GM12878 (cell line): ENCODE results near the gene GPC5. TPM values are rescaled to one million over a fixed set of nuclear protein-coding genes. Genes with fewer than 3 reads are reported as not detected.

ENCODE experiments used
- ATAC-seq: fragments of 200-7000 bp; cut with Tn5 transposase; 3 replicates; pipeline ENCODE4 v1.9.1; 2020; ENCODE audit warnings: mild to moderate bottlenecking, moderate library complexity
- BruUV-seq: library from RNA; stranded (reverse); fragments of 400-500 nt; replicated peaks from 2 replicates; lab custom pipeline; 2021; lab: Mats Ljungman, UMichigan
- CTCF ChIA-PET: fragments of 300-600 bp; sonication (Branson Sonifier 250); formaldehyde crosslinking; extraction: SDS; loops from one replicate; lab custom pipeline; 2021; ENCODE audit warnings: inconsistent platforms; lab: Yijun Ruan, JAX
- POLR2A ChIA-PET: fragments of 350-600 bp; formaldehyde crosslinking; extraction: SDS; loops from one replicate; lab custom pipeline; 2021; ENCODE audit warnings: inconsistent platforms; lab: Charles Lee
- RAD21 ChIA-PET: fragments of 300-600 bp; sonication (Branson Sonifier 250); formaldehyde crosslinking; loops from one replicate; lab custom pipeline; 2023; ENCODE audit warnings: antibody characterized with exemption; ENCODE audit not compliant: unreplicated experiment; lab: Charles Lee
- SMC1A ChIA-PET: fragments of 300-600 bp; sonication (Branson Sonifier 250); formaldehyde crosslinking; loops from one replicate; lab custom pipeline; 2023; ENCODE audit not compliant: unreplicated experiment, uncharacterized antibody; lab: Charles Lee
- DNase-seq: peaks from one replicate; pipeline ENCODE4 v3.0.0-alpha.2; 2011; ENCODE audit warnings: low read depth, low spot score
- FAIRE-seq: peaks from 3 replicates; lab custom pipeline; 2011; peaks lifted over from hg19 to GRCh38; lab: Jason Lieb, UNC
- H2AFZ ChIP-seq: 2 replicates; pipeline ENCODE4 v1.6.0; 2011; ENCODE audit warnings: low read depth, low read length, control low read depth; ENCODE audit not compliant: control insufficient read depth
- H3K27ac ChIP-seq: 2 replicates; pipeline ENCODE4 v1.5.1; 2011; ENCODE audit warnings: control low read depth; ENCODE audit not compliant: control insufficient read depth, insufficient read depth
- H3K27me3 ChIP-seq, 2 experiments: replicated peaks in 1 of 2; 2 replicates each; pipeline versions ENCODE4 v1.6.0 to v1.6.1; 2011; ENCODE audit warnings: low read length in 1 of 2; ENCODE audit not compliant: control insufficient read depth in 2 of 2, insufficient read depth in 2 of 2
- H3K36me3 ChIP-seq, 2 experiments: 2 replicates each; pipeline ENCODE4 v1.5.1; 2011; ENCODE audit warnings: low read length in 1 of 2; ENCODE audit not compliant: control insufficient read depth in 2 of 2, insufficient read depth in 2 of 2
- H3K4me1 ChIP-seq: 2 replicates; pipeline ENCODE4 v1.6.1; 2011; ENCODE audit warnings: mild to moderate bottlenecking, low read length, moderate library complexity, mixed read lengths; ENCODE audit not compliant: control insufficient read depth, insufficient read depth
- H3K4me2 ChIP-seq: 2 replicates; pipeline ENCODE4 v1.6.0; 2011; ENCODE audit warnings: control low read depth; ENCODE audit not compliant: control insufficient read depth, insufficient read depth
- H3K4me3 ChIP-seq: fragments of 200-600 bp; sonication (generic); 2 replicates; pipeline ENCODE4 v1.5.1; 2016
- H3K79me2 ChIP-seq: 2 replicates; pipeline ENCODE4 v1.6.0; 2011; ENCODE audit warnings: low read length; ENCODE audit not compliant: control insufficient read depth, insufficient read depth
- H3K9ac ChIP-seq: 2 replicates; pipeline ENCODE4 v1.8.0; 2011; ENCODE audit warnings: low read length, control low read depth, mixed read lengths; ENCODE audit not compliant: control insufficient read depth, insufficient read depth
- H3K9me3 ChIP-seq: replicated peaks from 3 replicates; pipeline ENCODE4 v1.5.1; 2011; ENCODE audit warnings: mild to moderate bottlenecking, low read length; ENCODE audit not compliant: control insufficient read depth, insufficient read depth
- H4K20me1 ChIP-seq: 2 replicates; pipeline ENCODE4 v1.6.0; 2011; ENCODE audit not compliant: control insufficient read depth, insufficient read depth
- GABPA ChIP-seq: IDR thresholded peaks from 2 replicates; pipeline ENCODE4 v1.6.1; 2014; ENCODE audit warnings: antibody characterized with exemption, low read depth, mild to moderate bottlenecking, inconsistent platforms
- RAD21 ChIP-seq: IDR thresholded peaks from 2 replicates; pipeline ENCODE4 v1.6.1; 2011; ENCODE audit warnings: mild to moderate bottlenecking, low read depth, low read length, moderate library complexity; ENCODE audit not compliant: insufficient read depth
- SMC3 ChIP-seq: IDR thresholded peaks from 2 replicates; pipeline ENCODE4 v1.6.1; 2011; ENCODE audit warnings: low read length, improper control_type of control experiment, borderline replicate concordance
- SREBF1 ChIP-seq: IDR thresholded peaks from 2 replicates; pipeline ENCODE4 v1.6.1; 2012; ENCODE audit warnings: mild to moderate bottlenecking, low read length
- ZBTB33 ChIP-seq: fragments of 450-650 bp; IDR thresholded peaks from 2 replicates; pipeline ENCODE4 v1.6.1; 2017; ENCODE audit warnings: mild to moderate bottlenecking
- WGBS: methylation state at CpG from one replicate; pipeline ENCODE4 v1.1.6; 2016; ENCODE audit warnings: low lambda C conversion rate; ENCODE audit not compliant: insufficient replicate concordance, insufficient coverage; ENCODE audit errors: missing lambda C conversion rate; 5-methylcytosine and 5-hydroxymethylcytosine counted together
- in situ Hi-C: fragments of 300-500 bp; cut with MboI; formaldehyde crosslinking; loops from 9 replicates; pipeline ENCODE4 v1.14.3; 2018; ENCODE audit warnings: mixed read lengths
- intact Hi-C: fragments of 100-400 bp; cut with micrococcal nuclease; formaldehyde crosslinking; loops from one replicate; pipeline ENCODE4 v1.14.2; 2022; ENCODE audit not compliant: unreplicated experiment
- polyA plus RNA-seq, 11 experiments: library from polyadenylated mRNA; depleted of rRNA in 4 of 11; unstranded in 6 of 11; stranded (reverse) in 5 of 11; fragments of >200 nt; fragmentation: Nextera tagmentation in 4 of 11; fragmentation: Illumina TruSeq in 1 of 11; extraction: Ambion mirVana in 4 of 11; extraction: Trizol in 1 of 11; gene quantifications; 1 replicate in 1 of 11; 2 replicates in 10 of 11; pipeline versions ENCODE4 v1.2.1 to v1.2.3, GENCODE V29; 2011 to 2016; ENCODE audit warnings: inconsistent platforms in 2 of 11, missing spikeins in 2 of 11, low read depth in 1 of 11
- total RNA-seq, 4 experiments: library from RNA; depleted of rRNA in 3 of 4; stranded (reverse); fragments of >200 nt in 3 of 4; fragmentation: Illumina TruSeq in 1 of 4; extraction: Trizol in 1 of 4; gene quantifications; 2 replicates each; pipeline versions ENCODE4 v1.2.1 to v1.2.3, GENCODE V29; 2013 to 2021
- TF ChIP-seq, protein P1 (sequence below), 3 experiments: IDR thresholded peaks in 2 of 3; conservative IDR thresholded peaks in 1 of 3; 2 replicates each; pipeline ENCODE4 v1.5.1; 2011; ENCODE audit warnings: low read depth in 3 of 3, low read length in 3 of 3, mild to moderate bottlenecking in 3 of 3, control low read depth in 2 of 3, moderate library complexity in 2 of 3, inconsistent platforms in 1 of 3, mixed read lengths in 1 of 3; ENCODE audit not compliant: control insufficient read depth in 2 of 3, insufficient read depth in 1 of 3; ENCODE audit errors: extremely low read depth in 1 of 3

GPC5 gene
- total and polyA plus RNA-seq, 10 of the 15 experiments (the other 5 are each of a cell fraction or from before 2014, with no cell fraction given), result 0.05 to 0.87 (median 0.44) TPM; not detected in 1

DNA sequence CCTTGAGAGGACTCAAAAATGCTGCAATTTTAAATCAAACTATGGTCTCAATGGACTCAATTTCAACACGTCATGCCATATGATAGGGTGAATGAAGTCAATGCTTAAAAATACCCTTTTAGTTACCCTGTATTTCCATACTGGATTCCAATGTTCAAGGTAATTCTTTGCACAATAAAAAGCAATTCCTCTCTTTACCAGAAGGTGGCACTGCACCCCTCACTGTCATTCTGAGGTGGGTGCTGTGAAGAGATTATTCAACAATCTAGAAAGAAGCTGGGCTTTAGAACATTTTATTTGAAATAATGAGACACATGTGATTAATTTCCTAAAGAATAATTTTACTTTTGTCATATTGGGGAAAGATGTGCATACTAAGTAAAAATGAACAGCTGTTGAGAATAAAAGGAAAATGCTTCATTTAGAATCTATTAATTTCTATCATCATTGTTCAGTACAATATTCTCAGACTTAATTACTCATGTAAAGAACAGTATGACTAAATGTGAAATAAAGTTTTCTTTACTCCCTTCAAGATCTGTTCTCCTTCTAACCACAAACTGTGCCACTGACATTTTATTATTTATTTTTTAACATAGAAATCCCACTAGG lies 789.1 kb downstream of the GPC5 start:
- DNase-seq, result no peak
- Histone ChIP-seq H4K20me1 (no peaks in the 10 kb centered on the region), H2AFZ (no peak overlapping the region), H3K4me1 (no peaks in the 10 kb centered on the region), H3K4me3 (no peak overlapping the region), H3K27ac (no peak overlapping the region), H3K79me2 (no peaks in the 10 kb centered on the region), H3K9ac (no peak overlapping the region), H3K9me3 (no peaks in the 10 kb centered on the region), H3K4me2 (no peak overlapping the region), H3K36me3 (no peaks in the 10 kb centered on the region), H3K27me3 (no peaks in the 10 kb centered on the region)
- ChIA-PET RAD21 (interaction anchor here (1.3 kb wide), 1 partner anchor 11 kb away, joined by 3 read pairs; no protein-coding TSS in a partner anchor), SMC1A (interaction anchor here (0.6 to 0.7 kb wide), 2 partner anchors 36 to 225 kb away, joined by 3 read pairs; no protein-coding TSS in a partner anchor), POLR2A (no interaction called here), CTCF (interaction anchor here (0.6 to 1.2 kb wide), 11 partner anchors 8 to 1038 kb away, joined by 3 to 8 read pairs (median 3); no protein-coding TSS in a partner anchor)
- FAIRE-seq, result peak; percentile 86
- in situ Hi-C loops (no loop called here), intact Hi-C loops (loop anchor here (10.0 kb wide), 1 partner anchor 1047 kb away; no protein-coding TSS in a partner anchor)
- WGBS, result 0% methylated on average over 1 of the region's 1 CpG
- no TSS peak for BruUV-seq
- TF ChIP-seq GABPA (no peak), RAD21 (peak; percentile 82), SMC3 (peak; percentile 77), ZBTB33 (no peak), SREBF1 (no peak)
- TF ChIP-seq, protein P1, sequence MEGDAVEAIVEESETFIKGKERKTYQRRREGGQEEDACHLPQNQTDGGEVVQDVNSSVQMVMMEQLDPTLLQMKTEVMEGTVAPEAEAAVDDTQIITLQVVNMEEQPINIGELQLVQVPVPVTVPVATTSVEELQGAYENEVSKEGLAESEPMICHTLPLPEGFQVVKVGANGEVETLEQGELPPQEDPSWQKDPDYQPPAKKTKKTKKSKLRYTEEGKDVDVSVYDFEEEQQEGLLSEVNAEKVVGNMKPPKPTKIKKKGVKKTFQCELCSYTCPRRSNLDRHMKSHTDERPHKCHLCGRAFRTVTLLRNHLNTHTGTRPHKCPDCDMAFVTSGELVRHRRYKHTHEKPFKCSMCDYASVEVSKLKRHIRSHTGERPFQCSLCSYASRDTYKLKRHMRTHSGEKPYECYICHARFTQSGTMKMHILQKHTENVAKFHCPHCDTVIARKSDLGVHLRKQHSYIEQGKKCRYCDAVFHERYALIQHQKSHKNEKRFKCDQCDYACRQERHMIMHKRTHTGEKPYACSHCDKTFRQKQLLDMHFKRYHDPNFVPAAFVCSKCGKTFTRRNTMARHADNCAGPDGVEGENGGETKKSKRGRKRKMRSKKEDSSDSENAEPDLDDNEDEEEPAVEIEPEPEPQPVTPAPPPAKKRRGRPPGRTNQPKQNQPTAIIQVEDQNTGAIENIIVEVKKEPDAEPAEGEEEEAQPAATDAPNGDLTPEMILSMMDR (IDR thresholded peaks at IDR 0.05 in 2 of 3, conservative IDR thresholded peaks at IDR 0.05 in 1 of 3; ENCODE audit: control insufficient read depth in 2 of 3, extremely low read depth in 1 of 3, insufficient read depth in 1 of 3, low read depth in 3 of 3, low read length in 3 of 3), result peak; percentile 73 to 78 (median 76)
- ATAC-seq, result peak; percentile 82
